Measurements from ENCODE around the gene CREBL2. TPM values are rescaled to one million over a fixed set of nuclear protein-coding genes. Genes with fewer than 3 reads are reported as not detected.
A peak's percentile ranks its signal among the peaks of the same experiment; 100 is the strongest.
"Not testable (repeated sequence)": the region's sequence is repeated elsewhere in the genome, so short reads cannot be mapped to it uniquely, and the experiment has no call there.

Gene CREBL2
- total and polyA plus RNA-seq, 7 experiments from 2014 or later = 17.3 to 46.5 (median 35.9) TPM

DNA sequence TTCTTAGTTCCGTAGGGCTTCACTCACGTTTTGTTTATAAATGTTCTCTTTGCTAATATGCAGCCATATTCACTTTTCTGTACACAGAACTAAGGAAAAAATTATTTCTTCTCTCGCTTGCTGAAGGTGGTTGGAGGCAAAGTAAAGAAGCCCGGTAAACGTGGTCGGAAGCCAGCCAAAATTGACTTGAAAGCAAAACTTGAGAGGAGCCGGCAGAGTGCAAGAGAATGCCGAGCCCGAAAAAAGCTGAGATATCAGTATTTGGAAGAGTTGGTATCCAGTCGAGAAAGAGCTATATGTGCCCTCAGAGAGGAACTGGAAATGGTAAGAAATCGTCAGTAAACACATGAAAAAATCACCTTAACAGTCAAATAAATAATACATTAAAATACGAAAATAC is 24.0 kb downstream of the CREBL2 start:
- no peaks in the 10 kb centered on the region for H3K27me3 Mint-ChIP-seq
- Histone ChIP-seq H3K27me3 (ENCODE audit: control insufficient read depth in 2 of 2, insufficient read depth in 2 of 2, low read length in 2 of 2) (no peaks in the 10 kb centered on the region), H3K36me3 (ENCODE audit: control insufficient read depth in 2 of 3, insufficient read depth in 3 of 3, low read length in 3 of 3) (peaks cover 15 to 26% (median 17%) of the 10 kb centered on the region in 3 experiments), H3K4me1 (ENCODE audit: control insufficient read depth in 2 of 2, insufficient read depth in 2 of 2, low read length in 2 of 2) (peaks cover 0 to 9% of the 10 kb centered on the region in 2 donors), H3K27ac (ENCODE audit: low read depth, low read length) (no peak overlapping the region), H3K4me3 (ENCODE audit: low read length) (no peak overlapping the region), H3K9me3 (ENCODE audit: control insufficient read depth in 2 of 3, low read length in 3 of 3) (peaks cover 0 to 3% (median 0%) of the 10 kb centered on the region in 3 experiments)
- H3K36me3 Mint-ChIP-seq = peaks cover 5 to 52% (median 39%) of the 10 kb centered on the region in 5 donors
- POLR2A ChIA-PET = interaction anchor here (0.9 to 1.4 kb wide), 2 partner anchors 11 to 88 kb away, joined by 4 to 7 read pairs; no protein-coding TSS in a partner anchor
- peaks cover 0 to 14% (median 8%) of the 10 kb centered on the region in 11 donors for H3K9me3 Mint-ChIP-seq
- peak overlapping the region in 2 of 9 donors; percentile 27 to 50 for H3K27ac Mint-ChIP-seq
- CTCF ChIA-PET = interaction anchor here (0.6 to 1.1 kb wide), 4 partner anchors 10 to 129 kb away, joined by 3 to 5 read pairs (median 4); no protein-coding TSS in a partner anchor
- peaks cover 9 to 24% (median 22%) of the 10 kb centered on the region in 7 donors for H3K4me1 Mint-ChIP-seq
- DNase-seq (no peak), ATAC-seq (no peak)
- H3K4me3 Mint-ChIP-seq = no peak overlapping the region
- intact Hi-C loops (cut with micrococcal nuclease) = no loop called here

DNA sequence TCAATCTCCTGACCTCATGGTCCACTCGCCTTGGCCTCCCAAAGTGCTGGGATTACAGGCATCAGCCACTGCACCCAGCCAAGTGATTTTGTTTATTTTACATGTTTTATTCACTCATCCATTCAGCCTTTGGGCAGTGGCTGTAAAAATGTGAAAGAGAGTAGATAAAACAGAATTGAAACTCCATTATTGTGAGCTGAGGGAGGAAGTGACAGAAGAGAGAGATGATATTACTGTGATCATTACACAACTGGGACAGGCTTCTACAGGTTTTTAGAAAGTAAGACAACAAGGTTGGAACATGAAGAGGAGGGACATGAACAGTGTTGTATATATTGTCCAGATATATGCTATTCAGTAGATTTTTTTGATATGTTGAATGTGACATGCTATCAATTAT is 25.0 kb downstream of the CREBL2 start:
- Mint-ChIP-seq H3K4me3 (no peak overlapping the region), H3K4me1 (peaks cover 3 to 14% (median 12%) of the 10 kb centered on the region in 7 donors), H3K36me3 (peaks cover 5 to 55% (median 43%) of the 10 kb centered on the region in 5 donors), H3K9me3 (peaks cover 0 to 17% (median 8%) of the 10 kb centered on the region in 11 donors), H3K27me3 (no peaks in the 10 kb centered on the region), H3K27ac (peak overlapping the region in 2 of 9 donors; percentile 47 to 48)
- CTCF ChIA-PET = no interaction called here
- H3K27me3 ChIP-seq (ENCODE audit: control insufficient read depth in 2 of 2, insufficient read depth in 2 of 2, low read length in 2 of 2) = no peaks in the 10 kb centered on the region
- ATAC-seq (no peak), DNase-seq (no peak)
- POLR2A ChIA-PET = interaction anchor here (0.7 kb wide), 1 partner anchor 87 kb away, joined by 4 read pairs; no protein-coding TSS in a partner anchor
- H3K36me3 ChIP-seq (ENCODE audit: control insufficient read depth in 2 of 3, insufficient read depth in 3 of 3, low read length in 3 of 3) = peaks cover 15 to 26% (median 17%) of the 10 kb centered on the region in 3 experiments
- intact Hi-C loops (cut with micrococcal nuclease) = no loop called here
- H3K27ac ChIP-seq (ENCODE audit: low read depth, low read length) = no peak overlapping the region
- H3K9me3 ChIP-seq (ENCODE audit: control insufficient read depth in 2 of 3, low read length in 3 of 3) = peaks cover 0 to 3% (median 0%) of the 10 kb centered on the region in 3 experiments
- no peaks in the 10 kb centered on the region for H3K4me1 ChIP-seq (ENCODE audit: control insufficient read depth in 2 of 2, insufficient read depth in 2 of 2, low read length in 2 of 2)
- H3K4me3 ChIP-seq (ENCODE audit: low read length) = no peak overlapping the region

DNA sequence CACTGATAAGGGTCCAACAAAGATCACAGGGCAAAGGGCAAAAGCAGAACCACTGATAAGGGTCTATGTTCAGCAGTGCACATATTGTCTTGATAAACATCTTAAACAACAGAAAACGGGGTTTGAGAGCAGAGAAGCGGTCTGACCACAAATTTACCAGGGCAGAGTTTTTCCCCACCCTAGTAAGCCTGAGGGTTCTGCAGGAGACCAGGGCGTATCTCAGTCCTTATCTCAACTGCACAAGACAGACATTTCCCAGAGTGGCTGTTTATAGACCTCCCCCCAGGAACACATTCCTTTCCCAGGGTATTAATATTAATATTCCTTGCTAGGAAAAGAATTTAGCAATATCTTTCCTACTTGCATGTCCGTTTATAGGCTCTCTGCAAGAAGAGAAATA is 28.3 kb downstream of the CREBL2 start:
- DNase-seq; H3K27me3 Mint-ChIP-seq; H3K4me1 Mint-ChIP-seq; H3K27me3 ChIP-seq (ENCODE audit: control insufficient read depth in 2 of 2, insufficient read depth in 2 of 2, low read length in 2 of 2); H3K4me3 ChIP-seq (ENCODE audit: low read length); H3K9me3 ChIP-seq (ENCODE audit: control insufficient read depth in 2 of 3, low read length in 3 of 3); H3K4me3 Mint-ChIP-seq; intact Hi-C loops (cut with micrococcal nuclease); H3K27ac ChIP-seq (ENCODE audit: low read depth, low read length); POLR2A ChIA-PET; CTCF ChIA-PET; ATAC-seq; H3K4me1 ChIP-seq (ENCODE audit: control insufficient read depth in 2 of 2, insufficient read depth in 2 of 2, low read length in 2 of 2): not testable (repeated sequence)
- Mint-ChIP-seq H3K27ac (peak overlapping the region in 1 of 9 donors; percentile 45), H3K36me3 (peaks cover 13 to 63% (median 52%) of the 10 kb centered on the region in 5 donors), H3K9me3 (peaks cover 0 to 17% (median 8%) of the 10 kb centered on the region in 11 donors)
- H3K36me3 ChIP-seq (ENCODE audit: control insufficient read depth in 2 of 3, insufficient read depth in 3 of 3, low read length in 3 of 3) = peaks cover 15 to 38% (median 17%) of the 10 kb centered on the region in 3 experiments

GRCh38 chr12:12641650-12642049 is 30.0 kb downstream of the CREBL2 start:
- intact Hi-C loops (cut with micrococcal nuclease) = loop anchor here in 1 of 2 donors (2.0 kb wide), 1 partner anchor 15 kb away; no protein-coding TSS in a partner anchor
- POLR2A ChIA-PET = interaction anchor here (1.0 to 1.5 kb wide), 2 partner anchors 74 to 95 kb away, joined by 3 read pairs; no protein-coding TSS in a partner anchor
- Mint-ChIP-seq H3K36me3 (peaks cover 14 to 61% (median 45%) of the 10 kb centered on the region in 5 donors), H3K9me3 (peaks cover 0 to 18% (median 9%) of the 10 kb centered on the region in 11 donors), H3K27me3 (no peaks in the 10 kb centered on the region), H3K4me3 (no peak overlapping the region), H3K4me1 (peaks cover 0 to 12% (median 3%) of the 10 kb centered on the region in 7 donors), H3K27ac (peak overlapping the region in 2 of 9 donors; percentile 17 to 45)
- Histone ChIP-seq H3K27ac (ENCODE audit: low read depth, low read length) (no peak overlapping the region), H3K36me3 (ENCODE audit: control insufficient read depth in 2 of 3, insufficient read depth in 3 of 3, low read length in 3 of 3) (peaks cover 9 to 35% (median 13%) of the 10 kb centered on the region in 3 experiments), H3K4me1 (ENCODE audit: control insufficient read depth in 2 of 2, insufficient read depth in 2 of 2, low read length in 2 of 2) (no peaks in the 10 kb centered on the region), H3K27me3 (ENCODE audit: control insufficient read depth in 2 of 2, insufficient read depth in 2 of 2, low read length in 2 of 2) (no peaks in the 10 kb centered on the region), H3K4me3 (ENCODE audit: low read length) (no peak overlapping the region), H3K9me3 (ENCODE audit: control insufficient read depth in 2 of 3, low read length in 3 of 3) (peaks cover 0 to 3% (median 0%) of the 10 kb centered on the region in 3 experiments)
- no peak for ATAC-seq
- CTCF ChIA-PET = interaction anchor here (1.4 to 7.6 kb wide), 4 partner anchors 14 to 265 kb away, joined by 4 to 60 read pairs (median 6); no protein-coding TSS in a partner anchor
- DNase-seq = no peak

DNA sequence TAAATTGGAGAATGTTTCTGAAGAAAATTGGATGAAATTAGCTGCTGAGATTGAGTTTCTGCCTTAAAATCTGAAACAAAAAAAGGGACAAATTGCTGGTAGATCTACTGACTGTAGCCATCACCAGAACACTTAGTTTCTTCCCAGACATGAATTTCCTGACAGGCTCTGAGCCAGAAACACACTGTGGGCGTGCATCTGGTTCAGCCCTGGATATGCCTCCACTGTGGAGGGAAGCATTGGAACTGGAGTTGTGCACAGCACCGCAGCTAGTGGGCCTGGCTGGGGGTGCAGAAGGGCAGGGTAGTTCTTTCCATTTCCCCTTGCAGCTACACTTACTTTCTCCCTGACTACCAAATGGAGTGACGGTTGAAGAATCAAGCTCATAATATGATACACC is 31.2 kb downstream of the CREBL2 start:
- Mint-ChIP-seq H3K27ac (peak overlapping the region in 7 of 9 donors; percentile 6 to 76 (median 43)), H3K27me3 (no peaks in the 10 kb centered on the region), H3K36me3 (peaks cover 19 to 62% (median 47%) of the 10 kb centered on the region in 5 donors), H3K9me3 (peaks cover 0 to 31% (median 16%) of the 10 kb centered on the region in 11 donors), H3K4me3 (no peak overlapping the region), H3K4me1 (peaks cover 0 to 11% (median 3%) of the 10 kb centered on the region in 7 donors)
- Histone ChIP-seq H3K36me3 (ENCODE audit: control insufficient read depth in 2 of 3, insufficient read depth in 3 of 3, low read length in 3 of 3) (peaks cover 6 to 27% (median 6%) of the 10 kb centered on the region in 3 experiments), H3K9me3 (ENCODE audit: control insufficient read depth in 2 of 3, low read length in 3 of 3) (peaks cover 0 to 10% (median 0%) of the 10 kb centered on the region in 3 experiments), H3K27ac (ENCODE audit: low read depth, low read length) (no peak overlapping the region), H3K4me1 (ENCODE audit: control insufficient read depth in 2 of 2, insufficient read depth in 2 of 2, low read length in 2 of 2) (no peaks in the 10 kb centered on the region), H3K4me3 (ENCODE audit: low read length) (no peak overlapping the region), H3K27me3 (ENCODE audit: control insufficient read depth in 2 of 2, insufficient read depth in 2 of 2, low read length in 2 of 2) (no peaks in the 10 kb centered on the region)
- POLR2A ChIA-PET = interaction anchor here (0.6 to 1.5 kb wide), 7 partner anchors 9 to 73 kb away, joined by 3 to 4 read pairs (median 3); partner anchors contain the start of gene CREBL2
- DNase-seq = no peak
- no peak for ATAC-seq
- CTCF ChIA-PET = interaction anchor here (0.8 to 7.6 kb wide), 8 partner anchors 10 to 266 kb away, joined by 3 to 60 read pairs (median 4); no protein-coding TSS in a partner anchor
- intact Hi-C loops (cut with micrococcal nuclease) = loop anchor here in 1 of 2 donors (2.0 kb wide), 1 partner anchor 14 kb away; no protein-coding TSS in a partner anchor

DNA sequence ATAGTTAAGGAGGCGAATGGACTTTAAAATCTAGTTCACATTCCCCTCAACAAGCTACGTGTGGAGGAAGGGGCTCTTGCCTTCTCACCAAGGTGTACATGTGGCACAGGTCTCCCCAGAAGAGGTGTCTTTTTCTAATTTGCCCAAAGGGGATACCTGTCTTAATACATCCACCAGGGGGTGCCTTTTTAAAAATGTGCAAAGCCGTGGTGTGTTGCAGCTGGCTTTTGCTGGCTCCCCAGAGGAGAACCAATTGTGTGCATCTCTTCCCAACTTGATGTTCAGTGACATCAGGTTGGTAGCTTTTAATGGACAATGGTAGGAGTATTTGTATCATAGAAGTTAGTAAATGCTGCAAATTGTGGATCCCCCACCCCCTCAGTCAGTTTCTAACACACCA is 33.8 kb downstream of the CREBL2 start:
- peak in 8 of 9 donors; percentile 24 to 76 (median 62) for DNase-seq
- Mint-ChIP-seq H3K4me1 (peaks cover 0 to 11% (median 3%) of the 10 kb centered on the region in 7 donors), H3K27ac (peak overlapping the region in 3 of 9 donors; percentile 42 to 79 (median 67)), H3K9me3 (peaks cover 7 to 44% (median 26%) of the 10 kb centered on the region in 11 donors), H3K4me3 (no peak overlapping the region), H3K27me3 (no peaks in the 10 kb centered on the region), H3K36me3 (peaks cover 19 to 61% (median 37%) of the 10 kb centered on the region in 5 donors)
- Histone ChIP-seq H3K9me3 (ENCODE audit: control insufficient read depth in 2 of 3, low read length in 3 of 3) (peaks cover 10 to 30% (median 15%) of the 10 kb centered on the region in 3 experiments), H3K27ac (ENCODE audit: low read depth, low read length) (no peak overlapping the region), H3K4me1 (ENCODE audit: control insufficient read depth in 2 of 2, insufficient read depth in 2 of 2, low read length in 2 of 2) (no peaks in the 10 kb centered on the region), H3K27me3 (ENCODE audit: control insufficient read depth in 2 of 2, insufficient read depth in 2 of 2, low read length in 2 of 2) (no peaks in the 10 kb centered on the region), H3K4me3 (ENCODE audit: low read length) (no peak overlapping the region), H3K36me3 (ENCODE audit: control insufficient read depth in 2 of 3, insufficient read depth in 3 of 3, low read length in 3 of 3) (peaks cover 0 to 12% (median 0%) of the 10 kb centered on the region in 3 experiments)
- POLR2A ChIA-PET = interaction anchor here (0.6 to 2.3 kb wide), 10 partner anchors 10 to 287 kb away, joined by 3 to 17 read pairs (median 4); no protein-coding TSS in a partner anchor
- CTCF ChIA-PET = interaction anchor here (0.6 to 7.6 kb wide), 13 partner anchors 9 to 296 kb away, joined by 3 to 60 read pairs (median 4); partner anchors contain the start of gene MANSC1
- peak; percentile 80 for ATAC-seq
- intact Hi-C loops (cut with micrococcal nuclease) = loop anchor here (1.0 to 5.0 kb wide), 7 partner anchors 33 to 269 kb away; partner anchors contain the start of genes CREBL2 (in 1 of the 2) and GPR19 (in 1 of the 2)

Data from naive thymus-derived CD4-positive, alpha-beta T cell (primary cell).